HepG2 (cell line): Measurements from ENCODE around the gene TENM3. TPM values are rescaled to one million over a fixed set of nuclear protein-coding genes. Genes with fewer than 3 reads are reported as not detected.

ENCODE experiments used
- ATAC-seq: fragments of 200-7000 bp; cut with Tn5 transposase; 3 replicates; pipeline ENCODE4 v1.9.1; 2020; ENCODE audit warnings: mild to moderate bottlenecking, moderate library complexity
- BruUV-seq: library from RNA; stranded (reverse); fragments of 400-500 nt; replicated peaks from 2 replicates; lab custom pipeline; 2021; lab: Mats Ljungman, UMichigan
- CTCF ChIA-PET: fragments of 300-600 bp; formaldehyde crosslinking; extraction: SDS; loops from one replicate; lab custom pipeline; 2021; ENCODE audit warnings: low total read pairs, inconsistent platforms, low intra/inter-chr PET ratio; lab: Yijun Ruan, JAX
- POLR2A ChIA-PET: fragments of 350-600 bp; sonication (Branson Sonifier 250); formaldehyde crosslinking; loops from one replicate; lab custom pipeline; 2020; ENCODE audit warnings: antibody characterized with exemption, inconsistent platforms; lab: Yijun Ruan, JAX
- DNase-seq: peaks from one replicate; pipeline ENCODE4 v3.0.0-alpha.2; 2015; ENCODE audit warnings: low spot score
- FAIRE-seq: peaks from 3 replicates; lab custom pipeline; 2011; peaks lifted over from hg19 to GRCh38; lab: Jason Lieb, UNC
- H2AFZ ChIP-seq: one replicate; pipeline ENCODE4 v1.6.1; 2011; ENCODE audit warnings: low read length, inconsistent platforms
- H3K27ac ChIP-seq: fragments of 300-600 bp; 3 replicates; pipeline ENCODE4 v1.8.0; 2011; ENCODE audit warnings: mixed run types, mild to moderate bottlenecking, mixed read lengths, low read length, inconsistent platforms; ENCODE audit not compliant: insufficient read depth; ENCODE audit errors: extremely low read length
- H3K27me3 ChIP-seq, 2 experiments: fragments of 200-600 bp in 1 of 2; 2 replicates in 1 of 2; 3 replicates in 1 of 2; pipeline versions ENCODE4 v1.6.0 to v1.8.0; 2011; ENCODE audit warnings: low read length in 2 of 2, mild to moderate bottlenecking in 2 of 2, moderate library complexity in 2 of 2, inconsistent platforms in 1 of 2; ENCODE audit not compliant: insufficient read depth in 2 of 2, control insufficient read depth in 1 of 2
- H3K36me3 ChIP-seq, 2 experiments: fragments of 200-600 bp in 1 of 2; replicated peaks in 1 of 2; 2 replicates in 1 of 2; 3 replicates in 1 of 2; pipeline versions ENCODE4 v1.5.1 to v1.8.0; 2011; ENCODE audit warnings: low read length in 2 of 2, inconsistent platforms in 1 of 2; ENCODE audit not compliant: insufficient read depth in 2 of 2, control insufficient read depth in 1 of 2
- H3K4me1 ChIP-seq: 2 replicates; pipeline ENCODE4 v1.5.1; 2012; ENCODE audit warnings: low read length, inconsistent platforms; ENCODE audit not compliant: insufficient read depth
- H3K4me2 ChIP-seq: 2 replicates; pipeline ENCODE4 v1.6.0; 2011; ENCODE audit warnings: low read depth, low read length, inconsistent platforms
- H3K4me3 ChIP-seq, 3 experiments: fragments of 200-600 bp in 1 of 3; sonication (generic), shearing (Covaris generic) in 1 of 3; replicated peaks in 1 of 3; 2 replicates each; pipeline ENCODE4 v1.5.1; 2011 to 2016; ENCODE audit warnings: low read length in 3 of 3, inconsistent platforms in 2 of 3, low read depth in 2 of 3, mild to moderate bottlenecking in 2 of 3, control low read depth in 1 of 3, mixed read lengths in 1 of 3; ENCODE audit not compliant: insufficient read depth in 1 of 3
- H3K79me2 ChIP-seq: one replicate; pipeline ENCODE4 v1.6.1; 2011; ENCODE audit warnings: low read length, inconsistent platforms; ENCODE audit not compliant: insufficient read depth
- H3K9ac ChIP-seq: 2 replicates; pipeline ENCODE4 v1.6.0; 2011; ENCODE audit warnings: mild to moderate bottlenecking, low read depth, low read length, inconsistent platforms; ENCODE audit not compliant: insufficient read depth
- H3K9me3 ChIP-seq: 2 replicates; pipeline ENCODE4 v1.5.1; 2012; ENCODE audit warnings: mild to moderate bottlenecking, low read length
- H4K20me1 ChIP-seq: 2 replicates; pipeline ENCODE4 v1.6.0; 2011; ENCODE audit warnings: inconsistent platforms, mild to moderate bottlenecking, low read length, moderate library complexity; ENCODE audit not compliant: insufficient read depth
- ATF7-NPFF ChIP-seq: sonication (generic); formaldehyde crosslinking; IDR thresholded peaks from 2 replicates; pipeline ENCODE4 v1.8.1; 2023; ENCODE audit warnings: mild to moderate bottlenecking, low read depth, missing genetic modification reagents, moderate library complexity
- DRAP1 ChIP-seq: IDR thresholded peaks from 2 replicates; pipeline ENCODE4 v1.6.1; 2016; ENCODE audit warnings: missing genetic modification reagents, missing compliant biosample characterization
- FOXP1 ChIP-seq, 2 experiments: fragments of 450-650 bp in 1 of 2; IDR thresholded peaks; 2 replicates each; pipeline ENCODE4 v1.6.1; 2017 to 2018; ENCODE audit warnings: antibody characterized with exemption in 1 of 2
- GABPB1 ChIP-seq: IDR thresholded peaks from 2 replicates; pipeline ENCODE4 v1.6.1; 2016; ENCODE audit warnings: mild to moderate bottlenecking, missing genetic modification reagents, moderate library complexity, missing compliant biosample characterization
- HINFP ChIP-seq: sonication (generic); formaldehyde crosslinking; IDR thresholded peaks from 2 replicates; pipeline ENCODE4 v1.4.0; 2020; ENCODE audit warnings: low read depth, mild to moderate bottlenecking, missing genetic modification reagents
- PHB2 ChIP-seq: fragments of 450-650 bp; IDR thresholded peaks from 2 replicates; pipeline ENCODE4 v1.6.1; 2018; ENCODE audit not compliant: partially characterized antibody
- RBFOX2 ChIP-seq: fragments of 200-400 bp; formaldehyde crosslinking; IDR thresholded peaks from 2 replicates; pipeline ENCODE4 v1.6.1; 2017; ENCODE audit warnings: low read depth, mild to moderate bottlenecking, low read length
- SOX5 ChIP-seq: IDR thresholded peaks from 2 replicates; pipeline ENCODE4 v1.6.1; 2016; ENCODE audit warnings: borderline replicate concordance
- TMF1 ChIP-seq: sonication (generic); formaldehyde crosslinking; IDR thresholded peaks from 2 replicates; pipeline ENCODE4 v1.8.1; 2022; ENCODE audit warnings: low read depth, missing genetic modification reagents
- ZNF329 ChIP-seq: sonication (generic); formaldehyde crosslinking; IDR thresholded peaks from 2 replicates; pipeline ENCODE4 v1.9.0; 2021; ENCODE audit warnings: low read depth, mild to moderate bottlenecking, missing genetic modification reagents
- ZNF772 ChIP-seq: sonication (generic); formaldehyde crosslinking; IDR thresholded peaks from 2 replicates; pipeline ENCODE4 v1.5.0; 2020; ENCODE audit warnings: mild to moderate bottlenecking, missing genetic modification reagents
- ZNF780A ChIP-seq: sonication (generic); formaldehyde crosslinking; IDR thresholded peaks from 2 replicates; pipeline ENCODE4 v1.8.0; 2022; ENCODE audit warnings: mild to moderate bottlenecking, missing genetic modification reagents, moderate library complexity
- ZNF83 ChIP-seq: sonication (generic); formaldehyde crosslinking; IDR thresholded peaks from 2 replicates; pipeline ENCODE4 v1.4.0; 2020; ENCODE audit warnings: missing genetic modification reagents, mild to moderate bottlenecking, borderline replicate concordance
- WGBS: methylation state at CpG from one replicate; pipeline ENCODE4 v1.1.6; 2017; ENCODE audit warnings: low lambda C conversion rate; 5-methylcytosine and 5-hydroxymethylcytosine counted together
- in situ Hi-C: cut with HindIII; loops from 2 replicates; pipeline ENCODE4 v1.10.0; 2017; ENCODE audit warnings: low pct_unique_long_range_greater_than_20kb; ENCODE audit not compliant: extremely low pct_ligation_motif_present
- intact Hi-C: fragments of 100-400 bp; cut with micrococcal nuclease; formaldehyde crosslinking; loops from one replicate; pipeline ENCODE4 v1.10.0; 2022; ENCODE audit not compliant: unreplicated experiment
- polyA plus RNA-seq, 8 experiments: library from polyadenylated mRNA; depleted of rRNA in 3 of 8; stranded (reverse) in 7 of 8; unstranded in 1 of 8; fragments of >200 nt; fragmentation: Illumina TruSeq in 4 of 8; extraction: Trizol in 4 of 8; gene quantifications; 2 replicates each; pipeline versions ENCODE4 v1.2.1 to v1.2.3, GENCODE V29; 2011 to 2016; ENCODE audit warnings: low read depth in 4 of 8, missing spikeins in 1 of 8, mixed read lengths in 1 of 8; ENCODE audit not compliant: insufficient read depth in 1 of 8
- total RNA-seq, 5 experiments: library from RNA; depleted of rRNA; stranded (reverse); fragments of >200 nt; fragmentation: Illumina TruSeq; extraction: Trizol; gene quantifications; 2 replicates each; pipeline ENCODE4 v1.2.3, GENCODE V29; 2016; ENCODE audit warnings: low read depth in 1 of 5

The TENM3 gene
- total and polyA plus RNA-seq, 2 of the 13 experiments (the other 11 are each of a cell fraction or from before 2014, with no cell fraction given): 0.04 TPM; not detected in 1

GRCh38 chr4:182203872-182204411 is 39.3 kb upstream of the TENM3 start:
- Histone ChIP-seq H2AFZ (no peak overlapping the region), H3K27ac (no peak overlapping the region), H3K79me2 (no peaks in the 10 kb centered on the region), H3K9me3 (no peaks in the 10 kb centered on the region), H3K4me1 (no peaks in the 10 kb centered on the region), H3K9ac (no peak overlapping the region), H3K4me2 (no peak overlapping the region), H4K20me1 (no peaks in the 10 kb centered on the region), H3K4me3 (no peak overlapping the region), H3K36me3 (no peaks in the 10 kb centered on the region), H3K27me3 (0 out of 5 replicates have a peak, but pooled peaks cover 0 to 2% of the 10 kb centered on the region in 2 experiments)
- 18% methylated on average over 8 of the region's 8 CpGs for WGBS
- ATAC-seq (no peak), DNase-seq (no peak), FAIRE-seq (no peak)
- no TSS peak for BruUV-seq
- TF ChIP-seq ZNF329 (CRISPR knock-in tag) (no peak), ATF7-NPFF (no peak), ZNF772 (no peak), HINFP (CRISPR knock-in tag) (no peak), ZNF83 (CRISPR knock-in tag) (no peak), SOX5 (CRISPR knock-in tag) (no peak), FOXP1 (IDR thresholded peaks at IDR 0.05) (no peak), FOXP1 (CRISPR knock-in tag; IDR thresholded peaks at IDR 0.05) (no peak), RBFOX2 (no peak), ZNF780A (CRISPR knock-in tag) (no peak), TMF1 (CRISPR knock-in tag) (no peak), DRAP1 (CRISPR knock-in tag) (no peak), GABPB1 (CRISPR knock-in tag) (no peak), PHB2 (no peak)
- intact Hi-C loops: no loop called here
- ChIA-PET CTCF (no interaction called here), POLR2A (no interaction called here)
- in situ Hi-C loops: no loop called here
